GM18520 (cell line): ENCODE measurements around the gene ADH7.
"Not testable (repeated sequence)": the region's sequence is repeated elsewhere in the genome, so short reads cannot be mapped to it uniquely, and the experiment has no call there.

Experiments
- ATAC-seq: cut with Tn5 transposase; IDR thresholded peaks from one replicate; pipeline ENCODE4 v1.9.1; 2021; ENCODE audit not compliant: unreplicated experiment

The ADH7 gene

GRCh38 chr4:99381588-99382175, 53.5 kb downstream of the ADH7 start:
- no peak for ATAC-seq

GRCh38 chr4:99379571-99379970, 55.6 kb downstream of the ADH7 start:
- no peak for ATAC-seq

- no peak for ATAC-seq
Observed at GRCh38 chr4:99378876-99379275, 56.3 kb downstream of the ADH7 start.

- ATAC-seq: not testable (repeated sequence)
Observed at GRCh38 chr4:99377341-99377740, 57.8 kb downstream of the ADH7 start.

- ATAC-seq: not testable (repeated sequence)
Observed at GRCh38 chr4:99372464-99372863, 62.7 kb downstream of the ADH7 start.

GRCh38 chr4:99367817-99368216, 67.3 kb downstream of the ADH7 start:
- ATAC-seq: not testable (repeated sequence)

GRCh38 chr4:99366491-99366890, 68.7 kb downstream of the ADH7 start:
- no peak for ATAC-seq

- ATAC-seq: no peak
Observed at GRCh38 chr4:99362768-99363167, 72.4 kb downstream of the ADH7 start.
